Endodermal cell (in vitro differentiated cells): ENCODE measurements around the gene IL1RN. TPM values are rescaled to one million over a fixed set of nuclear protein-coding genes. Genes with fewer than 3 reads are reported as not detected.

ENCODE experiments used
- DNase-seq: peaks from one replicate; pipeline ENCODE4 v3.0.0-alpha.2; 2017
- H3K27ac ChIP-seq: 2 replicates; pipeline ENCODE4 v1.5.1; 2013; ENCODE audit warnings: mild to moderate bottlenecking, low read depth, low read length, moderate library complexity
- H3K27me3 ChIP-seq: 2 replicates; pipeline ENCODE4 v1.6.1; 2013; ENCODE audit warnings: mild to moderate bottlenecking, low read length, moderate library complexity; ENCODE audit not compliant: insufficient read depth, control insufficient read depth, poor library complexity, severe bottlenecking
- H3K36me3 ChIP-seq: 2 replicates; pipeline ENCODE4 v1.7.0; 2013; ENCODE audit warnings: mild to moderate bottlenecking, low read length, moderate library complexity; ENCODE audit not compliant: control insufficient read depth, insufficient read depth
- H3K4me1 ChIP-seq: one replicate; pipeline ENCODE4 v1.7.0; 2013; ENCODE audit warnings: low read length; ENCODE audit not compliant: control insufficient read depth, insufficient read depth
- H3K4me3 ChIP-seq: 2 replicates; pipeline ENCODE4 v1.5.1; 2013; ENCODE audit warnings: mild to moderate bottlenecking, low read length, moderate library complexity
- H3K9ac ChIP-seq: 2 replicates; pipeline ENCODE4 v1.6.1; 2013; ENCODE audit warnings: mild to moderate bottlenecking, low read length, moderate library complexity; ENCODE audit not compliant: poor library complexity, severe bottlenecking; ENCODE audit errors: extremely low read depth
- H3K9me3 ChIP-seq: 2 replicates; pipeline ENCODE4 v1.6.1; 2013; ENCODE audit warnings: mild to moderate bottlenecking, low read length, moderate library complexity; ENCODE audit not compliant: control insufficient read depth
- H3K27ac Mint-ChIP-seq: 2 replicates; pipeline ENCODE4 v1.8.0; 2020; ENCODE audit warnings: mixed read lengths
- H3K27me3 Mint-ChIP-seq: 2 replicates; pipeline ENCODE4 v1.8.0; 2021; ENCODE audit warnings: mild to moderate bottlenecking, mixed read lengths; ENCODE audit not compliant: insufficient read depth
- H3K36me3 Mint-ChIP-seq: 2 replicates; pipeline ENCODE4 v1.8.0; 2020; ENCODE audit warnings: low read depth, mixed read lengths
- H3K4me1 Mint-ChIP-seq: 2 replicates; pipeline ENCODE4 v1.8.0; 2020; ENCODE audit warnings: mixed read lengths
- H3K4me3 Mint-ChIP-seq: 2 replicates; pipeline ENCODE4 v1.8.0; 2020; ENCODE audit warnings: mild to moderate bottlenecking, moderate library complexity, mixed read lengths
- H3K9me3 Mint-ChIP-seq: 2 replicates; pipeline ENCODE4 v1.8.0; 2020; ENCODE audit warnings: mild to moderate bottlenecking, mixed read lengths
- CTCF ChIP-seq: fragments of 200-600 bp; sonication (generic); conservative IDR thresholded peaks from 2 replicates; pipeline ENCODE4 v1.5.0; 2021; ENCODE audit warnings: antibody characterized with exemption, mild to moderate bottlenecking
- WGBS, 2 experiments: methylation state at CpG; one replicate each; pipeline versions ENCODE4 v1.1.5 to v1.1.7; 2013; ENCODE audit warnings: missing lambda C conversion rate in 2 of 2, mixed read lengths in 1 of 2; ENCODE audit not compliant: insufficient coverage in 1 of 2, insufficient read length in 1 of 2; 5-methylcytosine and 5-hydroxymethylcytosine counted together
- total RNA-seq, 2 donors: library from RNA; stranded (reverse); fragmentation: NEBNext Ultra II Directional in 1 of 2; extraction: Animal tissue kit (Norgen Biotek cat#: 25700) in 1 of 2; gene quantifications; 2 replicates in 1 of 2; 3 replicates in 1 of 2; pipeline ENCODE4 v1.2.1, GENCODE V29; 2021

Gene IL1RN
- total RNA-seq, 2 donors from 2014 or later = not detected

- H3K9me3 Mint-ChIP-seq = no peaks in the 10 kb centered on the region
- peaks cover 2% of the 10 kb centered on the region for H3K4me1 Mint-ChIP-seq
- TF ChIP-seq CTCF = no peak
- WGBS, 2 experiments = 37 to 65% methylated on average over 4 to 10 of the region's 10 CpGs
- Histone ChIP-seq H3K4me1 (no peaks in the 10 kb centered on the region), H3K9me3 (no peaks in the 10 kb centered on the region), H3K9ac (no peak overlapping the region), H3K36me3 (no peaks in the 10 kb centered on the region), H3K27me3 (no peaks in the 10 kb centered on the region), H3K4me3 (no peak overlapping the region), H3K27ac (peak overlapping the region; percentile 63)
- no peak overlapping the region for H3K27ac Mint-ChIP-seq
- DNase-seq = peak; percentile 70
- no peaks in the 10 kb centered on the region for H3K36me3 Mint-ChIP-seq
- H3K27me3 Mint-ChIP-seq = peaks cover 1% of the 10 kb centered on the region
- no peak overlapping the region for H3K4me3 Mint-ChIP-seq
Measured at GRCh38 chr2:113164930-113165585, 37.7 kb downstream of the IL1RN start.

GRCh38 chr2:113166187-113166645, 38.8 kb downstream of the IL1RN start:
- peaks cover 2% of the 10 kb centered on the region for H3K4me1 Mint-ChIP-seq
- Histone ChIP-seq H3K36me3 (no peaks in the 10 kb centered on the region), H3K9me3 (no peaks in the 10 kb centered on the region), H3K9ac (no peak overlapping the region), H3K27me3 (no peaks in the 10 kb centered on the region), H3K4me3 (no peak overlapping the region), H3K4me1 (no peaks in the 10 kb centered on the region), H3K27ac (no peak overlapping the region)
- 96 to 100% methylated on average over 2 to 7 of the region's 7 CpGs for WGBS, 2 experiments
- H3K27ac Mint-ChIP-seq = no peak overlapping the region
- H3K4me3 Mint-ChIP-seq = no peak overlapping the region
- no peaks in the 10 kb centered on the region for H3K9me3 Mint-ChIP-seq
- DNase-seq = no peak
- no peaks in the 10 kb centered on the region for H3K36me3 Mint-ChIP-seq
- no peak for TF ChIP-seq CTCF
- H3K27me3 Mint-ChIP-seq = no peaks in the 10 kb centered on the region

DNA sequence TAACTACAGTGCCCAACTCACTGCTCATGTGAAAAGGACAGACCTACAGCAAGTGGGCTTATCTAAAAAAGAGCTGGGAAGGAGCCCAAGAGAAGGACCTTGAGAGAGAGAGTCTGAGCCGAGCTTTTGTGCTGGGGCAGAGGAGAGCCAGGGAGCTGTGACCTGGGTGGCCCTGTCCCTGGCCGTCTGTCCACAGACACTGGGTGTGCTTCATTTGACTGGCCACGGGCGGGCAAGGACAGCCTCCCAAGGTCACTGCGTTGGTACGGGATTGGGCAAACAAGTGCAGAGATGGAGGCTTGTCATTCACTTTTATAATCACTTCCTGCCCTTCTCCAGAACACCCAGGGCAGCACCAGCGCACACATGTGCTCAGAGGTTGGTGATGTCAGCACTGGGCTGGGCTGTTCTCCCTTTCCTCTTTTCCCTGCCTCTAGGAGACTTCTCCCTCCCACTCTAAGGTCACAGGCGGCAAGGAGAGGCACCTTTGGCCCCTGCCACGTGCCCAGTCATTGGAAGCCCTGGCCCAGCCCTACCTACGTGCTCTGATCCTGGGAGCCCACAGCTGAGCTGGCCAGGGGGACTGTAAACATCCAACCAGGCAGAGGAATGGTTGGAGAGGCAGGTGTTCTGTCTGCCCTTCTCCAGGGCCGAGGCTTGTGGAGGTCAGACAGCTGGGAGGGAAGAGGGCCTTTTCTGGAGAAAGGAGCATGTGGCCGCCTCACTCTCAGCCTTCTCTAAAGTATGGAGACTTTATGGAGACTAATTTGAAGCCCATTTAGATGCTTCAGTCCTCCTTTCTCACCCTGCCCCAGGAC, 39.9 kb downstream of the IL1RN start:
- Histone ChIP-seq H3K4me3 (no peak overlapping the region), H3K9ac (no peak overlapping the region), H3K27me3 (no peaks in the 10 kb centered on the region), H3K4me1 (no peaks in the 10 kb centered on the region), H3K36me3 (no peaks in the 10 kb centered on the region), H3K27ac (no peak overlapping the region), H3K9me3 (no peaks in the 10 kb centered on the region)
- 89 to 100% methylated on average over 2 to 12 of the region's 12 CpGs for WGBS, 2 experiments
- no peaks in the 10 kb centered on the region for H3K27me3 Mint-ChIP-seq
- H3K9me3 Mint-ChIP-seq = no peaks in the 10 kb centered on the region
- peaks cover 2% of the 10 kb centered on the region for H3K4me1 Mint-ChIP-seq
- H3K36me3 Mint-ChIP-seq = no peaks in the 10 kb centered on the region
- H3K4me3 Mint-ChIP-seq = no peak overlapping the region
- DNase-seq = no peak
- no peak for TF ChIP-seq CTCF
- H3K27ac Mint-ChIP-seq = no peak overlapping the region
